Measurements from ENCODE around the gene DNAJC9.

- TF ChIP-seq, protein P1, sequence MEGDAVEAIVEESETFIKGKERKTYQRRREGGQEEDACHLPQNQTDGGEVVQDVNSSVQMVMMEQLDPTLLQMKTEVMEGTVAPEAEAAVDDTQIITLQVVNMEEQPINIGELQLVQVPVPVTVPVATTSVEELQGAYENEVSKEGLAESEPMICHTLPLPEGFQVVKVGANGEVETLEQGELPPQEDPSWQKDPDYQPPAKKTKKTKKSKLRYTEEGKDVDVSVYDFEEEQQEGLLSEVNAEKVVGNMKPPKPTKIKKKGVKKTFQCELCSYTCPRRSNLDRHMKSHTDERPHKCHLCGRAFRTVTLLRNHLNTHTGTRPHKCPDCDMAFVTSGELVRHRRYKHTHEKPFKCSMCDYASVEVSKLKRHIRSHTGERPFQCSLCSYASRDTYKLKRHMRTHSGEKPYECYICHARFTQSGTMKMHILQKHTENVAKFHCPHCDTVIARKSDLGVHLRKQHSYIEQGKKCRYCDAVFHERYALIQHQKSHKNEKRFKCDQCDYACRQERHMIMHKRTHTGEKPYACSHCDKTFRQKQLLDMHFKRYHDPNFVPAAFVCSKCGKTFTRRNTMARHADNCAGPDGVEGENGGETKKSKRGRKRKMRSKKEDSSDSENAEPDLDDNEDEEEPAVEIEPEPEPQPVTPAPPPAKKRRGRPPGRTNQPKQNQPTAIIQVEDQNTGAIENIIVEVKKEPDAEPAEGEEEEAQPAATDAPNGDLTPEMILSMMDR (IDR thresholded peaks at IDR 0.05): no peak
- TF ChIP-seq POLR2A (IDR thresholded peaks at IDR 0.05): no peak
Observed at GRCh38 chr10:73234695-73235094, 12.4 kb downstream of the DNAJC9 start.
